Glutamatergic neuron (in vitro differentiated cells): ENCODE results near the gene JUND. TPM values are rescaled to one million over a fixed set of nuclear protein-coding genes. Genes with fewer than 3 reads are reported as not detected.

Source experiments
- DNase-seq: peaks from one replicate; pipeline ENCODE4 v3.0.0; 2022
- H3K27ac Mint-ChIP-seq: one replicate; pipeline ENCODE4 v1.8.0; 2020; ENCODE audit warnings: mild to moderate bottlenecking, mixed read lengths, inconsistent platforms; ENCODE audit not compliant: unreplicated experiment
- H3K27me3 Mint-ChIP-seq: one replicate; pipeline ENCODE4 v1.8.0; 2020; ENCODE audit warnings: mild to moderate bottlenecking, moderate library complexity, mixed read lengths, inconsistent platforms; ENCODE audit not compliant: unreplicated experiment
- H3K36me3 Mint-ChIP-seq: one replicate; pipeline ENCODE4 v1.8.0; 2020; ENCODE audit warnings: mild to moderate bottlenecking, mixed read lengths, inconsistent platforms; ENCODE audit not compliant: unreplicated experiment
- H3K4me1 Mint-ChIP-seq: one replicate; pipeline ENCODE4 v1.8.0; 2020; ENCODE audit warnings: mild to moderate bottlenecking, low read depth, mixed read lengths, inconsistent platforms; ENCODE audit not compliant: unreplicated experiment
- H3K4me3 Mint-ChIP-seq: one replicate; pipeline ENCODE4 v1.8.0; 2020; ENCODE audit warnings: mild to moderate bottlenecking, mixed read lengths, inconsistent platforms; ENCODE audit not compliant: unreplicated experiment
- H3K9me3 Mint-ChIP-seq: one replicate; pipeline ENCODE4 v1.8.0; 2020; ENCODE audit warnings: mild to moderate bottlenecking, moderate library complexity, mixed read lengths, inconsistent platforms; ENCODE audit not compliant: unreplicated experiment
- total RNA-seq: library from RNA; stranded (reverse); fragmentation: NEBNext Ultra II Directional; extraction: Animal tissue kit (Norgen Biotek cat#: 25700); gene quantifications from one replicate; pipeline ENCODE4 v1.2.1, GENCODE V29; 2021; ENCODE audit not compliant: unreplicated experiment
- TF ChIP-seq, protein P1 (sequence below): fragments of 200-600 bp; sonication (generic); IDR thresholded peaks from one replicate; pipeline ENCODE4 v1.5.0; 2021; ENCODE audit not compliant: partially characterized antibody, unreplicated experiment

JUND gene
- total RNA-seq, 1 donor from 2014 or later, result 341 TPM

DNA sequence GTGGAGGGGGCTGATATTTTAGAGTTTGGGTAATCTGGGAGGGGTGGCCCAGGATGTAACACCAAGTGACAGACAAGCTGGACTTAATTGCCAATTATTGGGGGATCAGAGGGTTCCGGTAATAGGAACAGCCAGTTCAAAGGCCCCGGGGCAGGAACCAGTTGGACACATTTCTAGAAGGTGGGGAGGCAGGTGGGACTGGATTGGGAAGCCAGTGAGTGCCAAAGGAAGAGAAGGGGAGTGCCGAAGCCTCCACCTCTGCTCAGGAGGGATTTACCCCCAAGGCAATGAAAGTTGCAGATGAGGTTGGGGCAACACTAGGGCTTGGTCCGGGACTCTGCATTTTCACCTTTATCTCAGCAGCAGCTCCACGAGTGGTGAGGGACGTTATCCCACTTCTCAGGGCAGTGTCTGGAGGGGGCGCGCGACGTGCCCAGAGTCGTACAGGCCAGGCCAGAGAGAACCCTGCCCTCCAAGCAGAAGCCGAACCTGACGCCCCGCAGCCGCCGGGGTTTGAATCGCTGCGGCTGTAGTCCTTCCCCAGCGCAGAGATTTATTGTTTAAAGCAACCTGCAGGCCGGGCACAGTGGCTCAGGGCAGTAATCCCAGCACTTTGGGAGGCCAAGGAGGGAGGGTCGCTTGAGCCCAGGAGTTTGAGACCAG lies 5.7 kb upstream of the JUND start:
- Mint-ChIP-seq H3K27me3 (peaks cover 9% of the 10 kb centered on the region), H3K4me3 (no peak overlapping the region), H3K36me3 (peaks cover 4% of the 10 kb centered on the region), H3K27ac (peak overlapping the region; percentile 85), H3K4me1 (peaks cover 12% of the 10 kb centered on the region), H3K9me3 (peaks cover 9% of the 10 kb centered on the region)
- DNase-seq, result no peak
- TF ChIP-seq, protein P1, sequence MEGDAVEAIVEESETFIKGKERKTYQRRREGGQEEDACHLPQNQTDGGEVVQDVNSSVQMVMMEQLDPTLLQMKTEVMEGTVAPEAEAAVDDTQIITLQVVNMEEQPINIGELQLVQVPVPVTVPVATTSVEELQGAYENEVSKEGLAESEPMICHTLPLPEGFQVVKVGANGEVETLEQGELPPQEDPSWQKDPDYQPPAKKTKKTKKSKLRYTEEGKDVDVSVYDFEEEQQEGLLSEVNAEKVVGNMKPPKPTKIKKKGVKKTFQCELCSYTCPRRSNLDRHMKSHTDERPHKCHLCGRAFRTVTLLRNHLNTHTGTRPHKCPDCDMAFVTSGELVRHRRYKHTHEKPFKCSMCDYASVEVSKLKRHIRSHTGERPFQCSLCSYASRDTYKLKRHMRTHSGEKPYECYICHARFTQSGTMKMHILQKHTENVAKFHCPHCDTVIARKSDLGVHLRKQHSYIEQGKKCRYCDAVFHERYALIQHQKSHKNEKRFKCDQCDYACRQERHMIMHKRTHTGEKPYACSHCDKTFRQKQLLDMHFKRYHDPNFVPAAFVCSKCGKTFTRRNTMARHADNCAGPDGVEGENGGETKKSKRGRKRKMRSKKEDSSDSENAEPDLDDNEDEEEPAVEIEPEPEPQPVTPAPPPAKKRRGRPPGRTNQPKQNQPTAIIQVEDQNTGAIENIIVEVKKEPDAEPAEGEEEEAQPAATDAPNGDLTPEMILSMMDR, result no peak

DNA sequence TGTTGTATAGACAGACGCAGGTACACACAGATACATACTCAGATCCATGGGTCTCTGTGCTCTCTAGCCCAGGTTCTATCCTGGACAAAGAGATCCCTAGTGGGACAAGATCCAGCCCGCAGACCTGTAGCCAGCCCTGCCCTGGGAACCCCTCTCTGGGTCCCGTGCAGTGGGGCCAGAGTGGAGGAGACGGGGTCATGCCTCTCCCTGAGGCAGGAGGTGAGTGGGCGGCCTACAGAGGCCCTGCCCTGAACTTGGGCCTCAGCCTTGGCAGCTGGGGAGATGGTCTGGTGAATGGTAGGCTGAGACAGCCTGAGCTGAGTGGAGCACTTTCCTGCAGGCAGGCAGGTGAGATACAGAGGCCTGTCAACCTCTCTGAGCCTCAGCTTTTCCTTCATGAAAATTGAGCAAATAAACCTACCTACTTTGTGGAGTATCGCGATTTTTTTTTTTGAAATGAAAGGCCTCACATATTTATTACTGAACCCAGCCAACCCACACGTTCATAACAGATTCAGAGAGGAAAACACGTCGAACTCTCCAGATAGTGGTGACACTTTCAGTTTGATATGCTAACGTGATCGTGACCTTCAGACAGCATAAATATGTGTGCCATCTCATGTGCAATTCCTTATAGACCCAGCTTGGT lies 3.4 kb upstream of the JUND start:
- Mint-ChIP-seq H3K27ac (no peak overlapping the region), H3K27me3 (peaks cover 10% of the 10 kb centered on the region), H3K4me1 (peaks cover 9% of the 10 kb centered on the region), H3K9me3 (peaks cover 12% of the 10 kb centered on the region), H3K36me3 (peaks cover under 1% of the 10 kb centered on the region), H3K4me3 (no peak overlapping the region)
- TF ChIP-seq, protein P1, result no peak
- DNase-seq, result no peak

DNA sequence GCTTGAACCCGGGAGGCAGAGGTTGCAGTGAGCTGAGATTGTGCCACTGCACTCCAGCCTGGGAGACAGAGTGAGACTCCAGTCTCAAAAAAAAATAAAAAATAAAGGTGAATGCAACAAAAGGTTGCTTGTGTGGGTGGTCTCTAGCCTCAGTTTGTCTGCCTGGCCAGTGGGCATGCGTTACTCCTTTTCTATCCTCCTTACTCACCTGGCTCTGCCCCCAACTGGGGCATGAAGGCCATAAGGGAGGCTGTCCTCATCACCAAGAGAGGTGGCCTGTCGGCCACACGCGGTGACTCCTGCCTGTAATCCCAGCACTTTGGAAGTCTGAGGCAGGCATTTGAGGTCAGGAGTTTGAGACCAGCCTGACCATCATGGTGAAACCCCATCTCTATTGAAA lies 1.9 kb upstream of the JUND start:
- Mint-ChIP-seq H3K4me1 (peaks cover 16% of the 10 kb centered on the region), H3K27me3 (peaks cover 22% of the 10 kb centered on the region), H3K4me3 (no peak overlapping the region), H3K36me3 (peaks cover 8% of the 10 kb centered on the region), H3K9me3 (peaks cover 24% of the 10 kb centered on the region), H3K27ac (no peak overlapping the region)
- TF ChIP-seq, protein P1, result no peak
- DNase-seq, result no peak

DNA sequence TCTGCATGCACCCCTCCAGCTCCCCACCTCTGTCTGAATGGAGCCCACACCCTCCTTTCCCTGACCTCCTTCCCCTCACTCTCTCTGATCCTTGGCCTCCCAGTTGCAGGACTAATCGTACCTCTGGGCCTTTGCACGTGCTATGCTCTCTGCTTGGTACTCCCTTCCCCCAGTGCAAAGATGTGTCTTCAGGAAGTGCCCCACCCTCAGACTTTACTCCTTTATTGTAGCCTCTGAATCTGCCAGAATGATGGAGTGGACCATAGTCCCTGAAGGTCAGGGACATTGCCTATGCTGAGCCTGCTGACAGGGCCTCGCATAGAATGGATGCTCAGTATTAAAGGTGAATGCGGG lies 1.3 kb upstream of the JUND start:
- Mint-ChIP-seq H3K9me3 (peaks cover 26% of the 10 kb centered on the region), H3K36me3 (peaks cover 8% of the 10 kb centered on the region), H3K27ac (peak overlapping the region; percentile 99), H3K4me3 (peak overlapping the region; percentile 84), H3K4me1 (peaks cover 16% of the 10 kb centered on the region), H3K27me3 (peaks cover 22% of the 10 kb centered on the region)
- DNase-seq, result no peak
- TF ChIP-seq, protein P1, result no peak

DNA sequence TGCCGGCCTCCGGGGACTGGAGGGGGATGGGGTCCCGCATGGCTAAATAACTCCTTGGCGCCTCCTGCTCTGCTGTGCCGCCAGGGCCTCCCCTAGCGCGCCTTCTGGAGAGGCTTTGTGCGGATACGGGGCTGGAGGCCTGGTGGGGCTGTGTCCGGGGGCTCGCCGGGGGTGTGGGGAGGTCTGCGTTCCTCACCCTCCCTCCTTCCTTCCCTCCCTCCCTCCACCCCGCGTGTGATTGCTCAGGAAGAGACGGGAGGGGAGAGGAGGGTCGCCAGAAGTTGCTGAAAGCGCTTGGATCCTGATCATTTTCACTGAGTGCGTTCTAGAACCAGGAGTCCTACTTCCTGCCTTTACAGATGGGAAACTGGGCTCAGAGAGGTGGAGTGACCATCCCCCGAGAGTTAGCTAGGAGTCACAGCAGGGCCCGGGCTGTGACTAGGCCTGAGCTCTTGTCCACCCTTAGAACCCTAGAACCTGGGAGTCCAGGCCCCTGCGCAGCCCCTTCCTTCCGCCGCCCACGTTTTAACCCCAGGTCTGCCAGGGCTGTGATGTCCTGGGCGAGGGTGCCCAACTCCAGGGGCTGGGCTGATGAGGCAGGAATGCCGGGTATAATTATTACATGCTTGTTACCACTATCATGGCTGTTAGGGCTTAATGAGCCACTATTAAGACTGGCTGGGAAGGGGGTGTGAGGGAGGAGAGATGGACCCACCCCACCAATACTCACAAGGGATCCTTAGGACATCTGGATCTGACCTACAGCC lies 782 bp upstream of the JUND start:
- Mint-ChIP-seq H3K36me3 (peaks cover 8% of the 10 kb centered on the region), H3K4me3 (peak overlapping the region; percentile 84), H3K27ac (peak overlapping the region; percentile 99), H3K27me3 (peaks cover 24% of the 10 kb centered on the region), H3K9me3 (peaks cover 26% of the 10 kb centered on the region), H3K4me1 (peaks cover 16% of the 10 kb centered on the region)
- TF ChIP-seq, protein P1, result no peak
- no peak for DNase-seq
